ENCODE results near the gene EFCAB6.

The EFCAB6 gene

DNA sequence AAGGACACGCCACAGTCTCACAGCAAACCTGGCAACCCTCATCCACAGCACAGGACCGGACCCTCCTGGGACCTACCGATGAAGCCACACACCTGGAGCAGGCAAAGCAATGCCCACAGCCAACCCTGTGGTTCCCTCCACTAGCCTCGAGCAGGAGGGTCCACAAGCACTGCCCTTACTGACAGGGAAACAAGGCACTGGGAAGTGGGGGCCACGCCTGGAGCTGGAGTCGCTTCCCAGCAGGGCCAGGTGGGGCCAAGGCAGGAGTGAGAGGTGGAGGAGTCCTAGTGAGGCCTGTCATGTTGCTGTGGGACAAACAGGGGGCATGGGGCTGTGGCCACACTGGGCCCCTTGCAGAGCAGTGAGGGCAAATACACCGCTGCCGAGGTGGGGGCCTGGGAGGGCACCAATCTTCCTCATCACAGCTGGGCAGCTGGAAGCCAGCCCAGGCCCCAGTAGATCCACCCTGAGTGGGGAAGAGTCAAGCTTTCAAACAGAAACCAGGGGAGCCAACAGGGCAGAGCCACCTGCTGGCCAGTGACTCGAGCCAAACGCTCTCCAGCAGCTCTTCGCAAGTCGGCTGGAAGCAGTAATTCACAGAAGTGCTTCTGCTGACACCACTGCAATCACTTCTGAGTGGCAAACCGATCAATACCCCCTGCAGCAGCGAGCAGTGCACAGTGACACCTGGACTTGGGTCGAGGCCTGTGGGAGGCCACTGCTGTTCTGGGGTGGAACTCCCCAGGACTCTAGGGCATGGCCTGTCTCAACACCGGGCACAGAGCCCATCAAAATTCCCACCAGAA, 36.5 kb upstream of the EFCAB6 start:
- FAIRE-seq (no peak), DNase-seq (ENCODE audit: extremely low spot score, insufficient read length, low read depth) (no peak)

DNA sequence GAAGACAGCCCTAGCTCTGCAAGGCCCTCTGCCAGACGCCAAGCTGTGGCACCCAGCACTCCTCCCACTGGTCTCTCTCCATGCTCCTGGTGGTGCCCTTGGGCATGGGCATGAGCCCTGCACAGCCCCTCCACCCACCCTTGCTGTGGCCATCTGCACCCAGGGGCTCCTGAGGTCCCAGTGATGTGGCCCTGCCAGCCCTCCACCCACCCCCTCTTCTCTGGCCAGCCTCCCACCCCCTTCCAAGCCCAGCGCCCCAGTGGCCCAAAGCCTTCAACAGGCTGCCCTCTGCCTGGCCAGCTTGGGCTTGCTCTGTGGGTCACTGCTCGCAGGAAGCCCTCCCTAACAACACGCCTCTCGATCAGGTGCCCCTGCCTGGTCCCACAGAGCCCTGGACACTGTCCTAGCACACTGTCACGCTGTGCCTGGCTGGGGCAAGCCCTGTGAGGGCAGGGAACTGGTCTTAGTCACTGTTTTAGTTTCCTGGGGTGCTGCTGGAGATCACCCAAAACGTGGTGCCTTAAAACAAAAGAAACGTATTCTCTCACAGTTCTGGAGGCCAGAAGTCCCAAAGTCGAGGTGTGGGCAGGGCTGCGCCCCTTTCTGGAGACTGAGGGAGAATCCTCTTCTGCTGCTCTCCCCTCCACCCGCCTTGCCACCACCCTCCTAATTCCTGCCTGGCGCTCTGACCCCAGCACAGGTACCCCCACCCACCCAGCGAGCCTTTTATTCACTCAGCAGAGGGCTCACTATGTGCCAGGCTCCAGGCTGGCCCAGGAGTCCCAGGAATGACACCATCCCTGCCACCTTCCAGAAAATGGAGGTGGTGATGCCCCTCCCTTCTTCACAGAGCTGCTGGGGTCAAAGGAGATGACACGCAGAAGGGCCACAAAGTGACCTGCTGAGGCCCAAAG, 35.5 kb upstream of the EFCAB6 start:
- no peak for DNase-seq (ENCODE audit: extremely low spot score, insufficient read length, low read depth)
- FAIRE-seq: no peak

DNA sequence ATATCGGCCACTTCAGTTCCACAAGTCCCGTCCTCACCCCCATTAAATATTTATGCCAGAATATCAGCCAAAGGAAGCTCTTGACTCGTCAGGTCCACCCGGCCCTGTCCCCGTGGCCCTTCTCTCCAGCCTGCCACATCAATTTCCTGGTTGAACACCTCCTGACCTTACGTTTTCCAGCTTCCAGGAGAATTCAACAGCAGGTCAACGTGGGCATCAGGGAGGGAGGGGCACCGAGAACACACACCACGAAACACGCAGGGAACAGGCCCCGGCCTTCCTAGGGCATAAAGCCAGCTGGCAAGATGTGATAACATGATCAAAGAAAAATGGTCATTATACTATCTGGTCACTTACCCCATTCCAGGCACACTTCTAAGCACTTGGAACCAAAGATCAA, 34.9 kb upstream of the EFCAB6 start:
- DNase-seq (ENCODE audit: extremely low spot score, insufficient read length, low read depth) (no peak), FAIRE-seq (no peak)

DNA sequence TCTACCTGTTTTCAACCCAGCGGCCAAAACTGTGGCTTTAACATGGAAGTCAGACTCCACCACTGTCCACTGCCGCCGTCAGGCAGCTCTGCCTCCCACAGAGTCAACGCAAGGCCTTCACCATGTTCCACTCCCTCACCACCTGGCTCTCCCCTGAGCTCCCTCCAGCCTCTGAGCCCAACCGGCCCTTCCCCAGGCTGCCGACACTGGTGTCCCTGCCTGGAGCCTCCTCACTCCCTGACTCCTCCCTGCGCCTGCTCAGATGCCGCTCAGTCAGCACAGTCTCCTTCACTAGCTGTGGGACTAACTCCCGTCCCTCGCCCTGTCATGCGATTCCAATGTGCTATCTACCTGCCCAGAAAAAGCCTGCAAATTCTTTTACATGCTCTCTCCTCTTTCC, 33.9 kb upstream of the EFCAB6 start:
- FAIRE-seq (no peak), DNase-seq (ENCODE audit: extremely low spot score, insufficient read length, low read depth) (no peak)

DNA sequence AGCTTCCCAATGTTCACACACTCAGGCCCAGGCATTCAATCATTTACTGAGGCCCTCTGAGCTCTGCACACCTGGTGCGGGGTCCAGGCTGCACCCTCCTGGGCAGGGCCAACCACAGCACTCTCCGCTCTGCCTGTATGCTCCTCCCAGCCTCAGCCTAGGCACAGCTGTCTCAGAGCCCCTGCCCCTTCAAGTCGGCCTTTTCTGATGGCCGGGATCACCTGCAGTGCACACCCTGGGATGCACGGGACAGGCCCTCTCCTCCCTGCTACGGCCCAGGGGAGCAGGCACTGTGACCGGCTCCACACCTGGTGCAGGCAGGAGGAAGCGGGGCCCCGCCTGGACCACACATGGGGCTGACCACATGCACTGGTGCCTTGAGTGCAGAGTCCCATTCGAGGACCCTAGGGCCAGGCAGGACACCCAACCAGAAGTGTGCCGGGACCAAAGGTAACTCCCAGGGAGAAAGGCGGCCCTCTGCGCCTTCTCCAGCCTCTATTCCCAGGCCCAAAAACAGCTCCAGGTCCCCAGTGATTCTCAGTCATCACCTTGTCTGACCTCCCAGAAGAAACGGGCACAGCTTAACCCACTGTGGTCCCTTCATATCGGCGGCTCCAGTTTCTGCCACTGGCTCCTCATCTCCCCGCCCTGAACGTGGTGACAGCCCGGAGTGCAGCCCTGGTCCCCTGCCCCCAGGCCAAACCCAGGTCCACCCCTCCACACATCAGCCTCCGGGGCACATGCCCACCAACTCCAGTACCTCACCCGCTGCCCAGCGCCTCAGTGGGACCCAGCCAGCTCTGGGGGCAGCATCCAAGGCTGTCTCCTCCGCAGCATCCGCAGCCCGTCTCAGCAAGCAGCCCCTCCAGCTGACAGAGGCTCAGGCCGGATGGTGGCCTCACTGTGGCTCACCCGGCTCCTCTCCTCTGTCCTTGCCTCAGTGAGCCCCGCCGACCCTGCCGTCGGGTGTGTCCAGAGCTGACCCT, 32.7 kb upstream of the EFCAB6 start:
- DNase-seq (ENCODE audit: extremely low spot score, insufficient read length, low read depth) (no peak), FAIRE-seq (no peak)

DNA sequence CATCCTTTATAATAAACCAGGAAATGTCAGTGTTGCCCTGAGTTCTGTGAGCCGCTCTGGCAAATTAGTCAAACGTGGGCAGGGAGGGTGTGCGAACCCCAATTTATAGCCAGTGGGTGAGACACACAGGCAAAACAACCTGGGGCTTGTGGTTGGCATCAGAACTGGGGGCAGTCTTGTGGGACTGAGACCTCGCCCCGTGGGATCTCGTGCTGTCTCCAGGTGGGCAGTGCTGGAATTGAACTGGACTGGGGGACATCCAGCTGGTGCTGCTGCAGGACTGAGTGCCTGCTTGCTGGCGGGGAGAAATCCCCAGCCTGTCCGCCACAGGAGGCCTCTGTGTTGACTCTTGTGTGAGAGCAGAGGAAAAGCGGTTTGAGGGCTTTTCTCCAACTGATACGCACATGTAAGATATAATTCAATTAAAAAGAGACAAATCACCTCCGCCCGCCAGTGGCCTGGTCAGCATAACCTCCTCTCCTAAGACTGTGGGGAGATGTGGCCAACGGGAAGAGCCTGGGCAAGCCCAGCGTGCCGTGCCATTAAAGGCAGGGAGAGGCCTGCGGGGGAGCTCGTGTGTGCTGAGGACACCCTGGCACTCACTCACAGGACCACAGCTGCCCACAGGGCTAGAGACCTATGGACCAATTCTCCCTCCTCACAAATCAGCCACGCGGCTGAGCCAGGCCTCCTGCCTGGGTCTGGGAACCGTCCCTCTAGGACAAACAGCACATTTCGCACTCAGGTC, 31.9 kb upstream of the EFCAB6 start:
- no peak for DNase-seq (ENCODE audit: extremely low spot score, insufficient read length, low read depth)
- FAIRE-seq: no peak

DNA sequence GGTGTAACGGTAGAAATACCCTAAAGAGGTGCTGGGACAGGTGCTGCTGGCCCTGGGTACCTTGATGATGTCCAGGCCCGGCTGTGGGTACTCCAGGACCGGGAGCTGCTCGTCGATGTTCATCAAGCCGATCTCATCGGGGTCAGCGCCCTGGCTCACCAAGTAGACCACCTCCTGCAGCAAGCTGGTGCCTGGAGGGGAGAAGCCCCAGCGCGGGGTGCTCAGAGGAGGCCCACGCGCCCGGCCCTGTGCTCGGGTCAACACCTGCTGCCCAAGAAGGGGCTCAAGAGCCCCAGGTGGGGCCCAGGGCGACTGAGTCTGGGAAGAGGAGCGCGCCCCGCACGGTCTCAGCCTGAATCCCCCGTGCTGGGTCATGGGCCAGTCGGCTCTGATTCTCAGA, 29.6 kb upstream of the EFCAB6 start:
- FAIRE-seq (no peak), DNase-seq (ENCODE audit: extremely low spot score, insufficient read length, low read depth) (no peak)

DNA sequence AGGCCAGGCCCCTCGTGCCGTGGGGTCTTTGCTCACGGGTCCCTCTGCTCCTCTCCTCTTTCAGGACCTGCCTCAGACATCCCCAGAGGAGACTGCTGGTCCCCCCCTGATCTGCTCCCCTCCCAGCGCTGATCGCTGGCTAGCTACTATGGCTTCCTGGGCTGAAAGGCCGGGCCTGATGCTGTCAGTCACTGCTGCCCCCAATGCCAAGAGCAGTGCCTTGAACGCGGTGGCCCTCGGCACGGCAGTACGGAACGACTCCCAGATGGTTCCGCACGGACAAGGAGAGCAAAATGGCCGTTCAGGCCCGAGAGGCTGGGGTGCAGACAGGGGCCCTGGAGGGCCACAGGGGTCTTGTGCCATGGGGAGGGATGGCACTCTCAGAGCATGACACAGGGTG, 28.7 kb upstream of the EFCAB6 start:
- FAIRE-seq (no peak), DNase-seq (ENCODE audit: extremely low spot score, insufficient read length, low read depth) (no peak)

DNA sequence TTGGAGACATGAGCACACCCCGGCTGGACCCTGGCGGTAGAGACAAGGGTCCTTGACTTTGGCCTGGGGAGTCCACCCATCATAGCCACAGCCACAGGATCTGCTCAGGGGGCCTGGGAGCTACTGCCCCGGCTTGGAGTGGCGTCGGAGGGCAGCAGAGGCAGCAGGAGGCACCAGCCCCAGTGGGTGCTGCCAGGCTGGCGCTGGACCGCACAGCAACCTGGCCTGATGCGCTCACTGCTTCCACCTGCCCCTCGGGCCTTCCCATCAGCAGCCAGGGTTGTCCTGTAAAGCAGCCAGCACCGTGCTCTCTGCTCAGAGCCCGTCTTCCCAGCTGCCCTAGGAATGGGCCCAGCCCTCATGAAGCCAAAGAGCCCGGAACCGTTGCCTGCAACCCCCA, 28.3 kb upstream of the EFCAB6 start:
- FAIRE-seq (no peak), DNase-seq (ENCODE audit: extremely low spot score, insufficient read length, low read depth) (no peak)

DNA sequence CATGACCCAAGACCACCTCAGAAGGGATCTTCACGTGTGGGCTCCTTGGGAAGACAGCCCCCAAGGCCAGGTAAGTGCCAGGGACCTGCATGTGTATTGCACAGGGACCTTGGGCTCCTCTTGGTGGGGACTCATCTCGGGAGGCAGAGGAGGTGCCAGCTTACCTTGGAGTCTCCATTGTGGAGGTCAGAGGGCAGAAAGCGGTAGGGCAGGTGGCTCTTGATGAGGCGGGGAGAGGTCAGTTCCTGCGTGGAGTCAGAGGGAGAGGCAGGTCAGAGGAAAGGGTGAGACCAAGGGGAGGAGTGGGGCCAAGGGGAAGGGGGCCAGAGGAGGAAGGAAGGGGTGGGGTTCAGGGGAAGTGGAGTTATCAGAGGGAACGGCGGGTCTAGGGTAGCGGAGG, 27.7 kb upstream of the EFCAB6 start:
- no peak for FAIRE-seq
- no peak for DNase-seq (ENCODE audit: extremely low spot score, insufficient read length, low read depth)

DNA sequence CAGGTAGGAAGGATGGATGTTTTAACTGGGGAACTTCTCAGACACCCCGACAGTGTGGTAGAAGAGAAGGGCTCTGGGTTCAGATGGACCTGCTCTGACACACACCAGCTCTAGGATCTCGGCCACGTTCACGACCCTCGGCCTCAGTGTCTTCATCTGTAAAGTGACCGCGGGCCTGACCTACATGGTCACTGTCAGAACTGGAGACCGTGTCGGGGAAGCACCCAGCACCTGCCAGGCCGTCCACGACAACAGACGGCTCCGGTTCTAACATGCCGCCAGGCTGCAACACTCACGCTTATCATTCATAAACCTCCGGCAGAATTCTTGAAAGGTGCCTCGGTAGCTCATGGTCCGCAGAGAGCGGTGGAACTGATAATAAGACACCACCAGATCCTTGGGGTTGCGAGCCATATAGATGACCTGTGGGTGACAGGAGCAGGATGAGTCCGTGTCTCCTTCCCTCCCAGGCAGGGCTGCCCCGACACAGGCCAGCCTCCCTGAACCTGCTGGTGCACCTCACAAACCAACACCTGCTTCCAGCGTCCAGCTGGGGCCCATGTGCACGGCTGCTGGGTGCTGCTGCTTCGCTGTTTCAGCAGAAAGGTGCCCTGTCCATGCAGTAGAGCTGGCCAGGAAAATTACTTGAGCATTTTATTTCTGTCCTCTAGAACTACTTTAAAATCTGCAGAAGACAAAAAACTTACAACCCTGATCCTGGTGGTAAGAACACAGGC, 26.6 kb upstream of the EFCAB6 start:
- no peak for FAIRE-seq
- no peak for DNase-seq (ENCODE audit: extremely low spot score, insufficient read length, low read depth)

DNA sequence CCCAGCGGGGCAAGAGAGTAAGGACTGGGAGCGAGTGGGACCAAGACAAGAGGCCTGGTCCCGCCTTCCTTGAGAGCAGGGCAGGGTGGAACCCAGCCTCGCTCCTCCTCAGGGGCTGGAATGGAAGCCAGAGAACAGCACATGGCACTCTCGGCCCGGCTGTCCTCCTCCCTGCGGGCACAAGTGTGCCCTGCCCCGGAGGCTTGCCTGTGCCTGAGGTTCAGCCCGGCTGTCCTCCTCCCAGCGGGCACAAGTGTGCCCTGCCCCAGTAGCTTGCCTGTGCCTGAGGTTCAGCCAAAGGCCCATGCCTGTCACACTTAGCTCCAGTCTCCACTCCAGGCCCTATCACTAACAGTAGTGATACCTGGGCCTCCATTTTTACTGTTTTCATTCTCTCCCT, 26.1 kb upstream of the EFCAB6 start:
- FAIRE-seq (no peak), DNase-seq (ENCODE audit: extremely low spot score, insufficient read length, low read depth) (no peak)

DNA sequence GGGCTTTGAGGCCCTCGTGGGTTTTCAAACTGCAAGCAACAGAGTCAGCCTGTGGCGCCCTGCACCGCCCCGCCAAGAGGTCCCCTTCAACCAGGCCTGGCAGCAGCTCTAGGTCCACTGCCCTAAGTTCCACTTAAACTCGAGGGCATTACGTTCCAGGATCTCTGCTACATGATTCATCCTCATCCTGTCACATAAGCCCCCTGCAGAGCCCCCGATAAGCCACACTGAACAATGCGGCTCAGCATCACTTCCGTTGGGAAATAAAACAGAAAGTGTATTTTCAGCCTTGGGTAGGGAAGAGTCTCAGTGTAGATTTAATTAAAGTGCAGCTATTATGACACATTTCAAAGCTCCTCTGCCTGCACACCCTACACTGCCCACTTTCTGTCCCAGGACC, 25.6 kb upstream of the EFCAB6 start:
- FAIRE-seq (no peak), DNase-seq (ENCODE audit: extremely low spot score, insufficient read length, low read depth) (no peak)

DNA sequence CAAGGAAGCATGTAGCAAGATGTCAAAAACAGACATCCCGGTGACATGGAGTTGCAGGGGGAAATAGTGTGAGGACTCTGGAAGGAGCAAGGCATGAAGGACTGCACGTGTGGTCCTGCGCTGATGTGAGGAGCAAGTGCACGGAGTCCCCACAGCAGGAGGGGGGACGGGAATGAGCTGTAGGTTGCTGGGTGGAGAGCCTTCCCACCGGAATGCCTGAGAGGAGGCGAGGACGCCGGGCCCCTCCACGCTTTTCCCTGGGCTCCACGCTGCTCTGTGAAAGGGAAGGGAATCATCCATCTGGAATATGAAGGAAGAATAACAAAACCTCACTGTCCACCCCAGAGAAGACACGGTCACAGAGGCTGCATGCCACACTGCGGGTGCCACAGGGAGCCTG, 23.6 kb upstream of the EFCAB6 start:
- FAIRE-seq: no peak
- no peak for DNase-seq (ENCODE audit: extremely low spot score, insufficient read length, low read depth)

DNA sequence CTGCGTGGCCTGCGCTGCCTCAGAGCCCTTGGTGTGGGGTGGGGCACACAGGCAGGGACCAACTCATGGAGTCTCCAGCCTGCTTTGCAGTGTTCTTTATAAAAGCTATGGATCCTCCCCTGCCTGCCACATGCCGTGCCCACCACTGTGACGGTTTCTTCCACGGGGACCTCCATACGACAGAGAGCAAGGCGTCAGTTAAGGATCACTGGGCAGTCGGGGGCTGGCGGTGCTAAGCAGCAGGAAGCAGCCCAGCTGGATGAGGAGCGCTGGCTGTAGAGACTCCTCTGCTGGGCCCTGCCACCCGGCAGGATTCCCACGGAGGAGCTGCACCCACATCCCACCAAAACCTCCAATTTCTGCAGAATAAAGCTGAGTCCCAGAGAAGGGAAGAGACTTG, 23.1 kb upstream of the EFCAB6 start:
- no peak for DNase-seq (ENCODE audit: extremely low spot score, insufficient read length, low read depth)
- FAIRE-seq: no peak

DNA sequence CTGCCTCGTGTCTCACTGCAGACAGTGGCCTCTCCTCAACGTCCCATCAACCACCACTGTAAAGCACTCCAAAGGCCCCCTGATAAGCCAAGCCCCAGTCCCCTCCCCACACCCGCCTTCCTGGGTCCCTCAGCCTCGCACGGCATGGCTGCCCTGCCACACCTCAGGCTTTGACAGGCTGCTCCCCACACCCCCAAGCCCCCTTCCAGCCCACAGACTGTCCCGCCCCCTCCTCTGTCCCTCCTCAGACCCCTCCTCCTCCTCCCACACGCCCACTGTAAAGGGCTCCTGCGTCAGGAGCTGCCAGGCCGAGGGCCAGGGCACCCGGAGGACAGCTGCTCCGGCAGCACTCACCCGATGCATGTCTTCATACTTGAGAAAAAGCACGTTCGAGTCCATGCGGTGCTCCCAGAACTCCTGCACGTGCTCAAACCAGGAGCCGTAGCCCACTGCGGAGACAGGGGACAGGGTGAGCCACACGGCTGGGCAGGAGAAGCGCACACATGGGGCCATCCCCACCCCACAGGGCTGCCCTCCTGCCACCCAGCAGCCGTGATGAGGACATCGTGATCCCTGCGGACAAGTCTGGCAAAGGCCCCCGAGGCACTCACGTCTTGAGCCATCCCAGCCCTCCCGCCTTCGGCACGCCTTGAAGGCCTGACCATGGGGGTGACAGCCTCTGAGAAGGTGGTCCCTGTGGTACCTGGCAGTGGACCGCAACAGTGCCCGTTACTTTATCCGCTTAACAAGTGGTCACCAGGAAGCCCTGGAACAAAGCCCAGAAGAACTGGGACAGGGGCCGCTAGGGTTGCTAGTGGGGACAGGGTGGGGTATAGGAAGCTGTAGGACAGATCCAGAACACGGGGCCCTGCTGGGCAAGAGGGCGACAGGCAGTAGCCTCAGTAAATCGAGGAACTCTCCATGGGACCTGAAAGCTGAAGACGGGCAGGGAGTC, 21.5 kb upstream of the EFCAB6 start:
- FAIRE-seq (no peak), DNase-seq (ENCODE audit: extremely low spot score, insufficient read length, low read depth) (no peak)

DNA sequence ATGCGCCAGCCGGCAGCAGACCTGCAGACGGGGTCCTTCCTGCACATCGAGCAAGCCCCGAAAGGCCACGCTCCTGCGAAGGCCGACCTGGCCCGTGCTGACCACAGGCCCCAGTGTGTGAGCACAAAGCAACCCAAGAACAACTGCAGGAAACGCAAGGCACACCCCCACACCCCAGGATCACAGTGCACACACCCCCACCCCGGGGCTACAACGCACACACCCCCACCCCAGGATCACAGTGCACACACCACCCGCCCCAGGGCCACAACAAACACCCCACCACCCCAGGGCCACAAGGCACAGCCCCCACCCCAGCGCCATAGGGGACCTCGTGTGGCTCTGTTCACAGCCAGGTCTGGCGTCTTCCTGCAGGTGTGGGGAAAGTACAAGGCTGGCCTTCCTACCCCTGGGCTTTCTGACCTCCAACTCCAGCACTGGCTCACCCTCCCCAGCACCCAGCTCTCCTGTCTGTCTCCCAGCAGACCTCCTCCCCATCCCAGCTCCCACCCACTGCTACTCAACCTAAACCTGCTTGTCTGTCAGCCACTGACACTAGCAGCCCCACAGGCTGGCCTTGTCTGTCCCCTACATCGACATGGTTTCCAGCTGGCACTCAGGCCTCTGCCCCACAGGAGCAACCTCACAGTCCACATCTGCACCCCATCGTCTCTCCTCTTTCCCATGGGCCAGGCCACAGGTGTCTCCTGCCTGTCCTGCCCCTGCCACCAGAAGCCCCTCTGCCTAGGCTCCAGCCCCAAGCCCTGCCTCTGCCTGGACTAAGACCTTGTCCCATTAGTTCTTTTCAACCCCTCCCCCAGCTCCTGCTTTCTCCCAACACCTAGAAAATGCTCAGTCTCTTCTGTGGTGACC, 20.5 kb upstream of the EFCAB6 start:
- DNase-seq (ENCODE audit: extremely low spot score, insufficient read length, low read depth): no peak
- FAIRE-seq: no peak

Measured in GM18507 (cell line).